GM19468 (cell line): ENCODE measurements around the gene DZANK1.
"Not testable (repeated sequence)": the region's sequence is repeated elsewhere in the genome, so short reads cannot be mapped to it uniquely, and the experiment has no call there.

ENCODE experiments used
- ATAC-seq: cut with Tn5 transposase; IDR thresholded peaks from one replicate; pipeline ENCODE4 v1.9.1; 2021; ENCODE audit warnings: mild to moderate bottlenecking, moderate library complexity, moderate number of reproducible peaks; ENCODE audit not compliant: unreplicated experiment; ENCODE audit errors: extremely low read depth

DZANK1 gene

GRCh38 chr20:18390201-18390600 lies 76.6 kb downstream of the DZANK1 start:
- ATAC-seq, result no peak

GRCh38 chr20:18388860-18389259 lies 78.0 kb downstream of the DZANK1 start:
- ATAC-seq, result no peak

- ATAC-seq, result no peak
Measured at GRCh38 chr20:18380908-18381529, 85.8 kb downstream of the DZANK1 start.

GRCh38 chr20:18377896-18378481 lies 88.8 kb downstream of the DZANK1 start:
- no peak for ATAC-seq

- ATAC-seq, result not testable (repeated sequence)
Measured at GRCh38 chr20:18375551-18375950, 91.3 kb downstream of the DZANK1 start.

- ATAC-seq, result no peak
Measured at GRCh38 chr20:18372296-18372695, 94.5 kb downstream of the DZANK1 start.

GRCh38 chr20:18364768-18365167 lies 102.1 kb downstream of the DZANK1 start:
- ATAC-seq, result no peak

GRCh38 chr20:18363708-18364107 lies 103.1 kb downstream of the DZANK1 start:
- no peak for ATAC-seq

- no peak for ATAC-seq
Measured at GRCh38 chr20:18362916-18363315, 103.9 kb downstream of the DZANK1 start.

- ATAC-seq, result no peak
Measured at GRCh38 chr20:18361678-18362077, 105.2 kb downstream of the DZANK1 start.

GRCh38 chr20:18360635-18361034 lies 106.2 kb downstream of the DZANK1 start:
- no peak for ATAC-seq

GRCh38 chr20:18359854-18360253 lies 107.0 kb downstream of the DZANK1 start:
- ATAC-seq, result no peak

GRCh38 chr20:18349749-18350148 lies 117.1 kb downstream of the DZANK1 start:
- not testable (repeated sequence) for ATAC-seq
